ENCODE data around the gene NFU1. TPM values are rescaled to one million over a fixed set of nuclear protein-coding genes. Genes with fewer than 3 reads are reported as not detected.

Gene NFU1
- total and polyA plus RNA-seq, 2 donors (not counting 1 experiment from before 2014, with no cell fraction given) = 57.3 to 62.9 TPM

DNA sequence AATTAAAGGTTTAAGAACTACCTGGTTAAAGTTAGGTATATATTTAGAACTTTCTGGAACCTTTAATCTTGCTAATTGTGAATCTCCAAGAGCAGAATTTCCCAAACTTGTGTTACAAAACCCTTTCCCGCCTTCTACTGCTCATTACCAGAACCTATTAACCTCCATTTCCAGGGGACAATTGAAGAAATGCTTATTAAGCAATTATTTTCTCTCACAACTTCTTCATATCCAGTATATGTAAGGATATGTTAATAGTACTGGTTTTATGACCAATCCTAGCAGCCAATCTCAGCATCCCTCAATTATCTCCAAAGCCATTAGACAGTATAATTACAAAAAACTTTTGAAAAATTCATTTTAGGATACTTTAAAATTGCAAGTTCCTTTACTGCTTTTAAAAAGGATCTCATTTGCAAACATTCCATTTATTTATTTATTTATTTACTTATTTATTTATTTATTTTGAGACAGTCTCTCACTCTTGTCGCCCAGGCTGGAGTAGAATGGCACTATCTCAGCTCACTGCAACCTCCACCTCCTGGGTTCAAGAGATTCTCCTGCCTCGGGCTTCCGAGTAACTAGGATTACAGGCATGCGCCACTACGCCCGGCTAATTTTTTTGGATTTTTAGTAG, 53.9 kb downstream of the NFU1 start:
- H4K20me1 ChIP-seq (ENCODE audit: control insufficient read depth, extremely low read depth, insufficient read depth, low read length) = no peaks in the 10 kb centered on the region
- no peak overlapping the region for H3K4me3 ChIP-seq (replicated peaks in 1 of 4; ENCODE audit: control extremely low read depth in 1 of 4, insufficient read depth in 1 of 4, low read depth in 3 of 4, low read length in 4 of 4)
- H2AFZ ChIP-seq (ENCODE audit: low read length) = no peak overlapping the region
- no peak overlapping the region for H3K9ac ChIP-seq (ENCODE audit: insufficient read depth, low read length)
- H3K27ac ChIP-seq (ENCODE audit: insufficient read depth, low read length) = no peak overlapping the region
- TF ChIP-seq, protein P1, sequence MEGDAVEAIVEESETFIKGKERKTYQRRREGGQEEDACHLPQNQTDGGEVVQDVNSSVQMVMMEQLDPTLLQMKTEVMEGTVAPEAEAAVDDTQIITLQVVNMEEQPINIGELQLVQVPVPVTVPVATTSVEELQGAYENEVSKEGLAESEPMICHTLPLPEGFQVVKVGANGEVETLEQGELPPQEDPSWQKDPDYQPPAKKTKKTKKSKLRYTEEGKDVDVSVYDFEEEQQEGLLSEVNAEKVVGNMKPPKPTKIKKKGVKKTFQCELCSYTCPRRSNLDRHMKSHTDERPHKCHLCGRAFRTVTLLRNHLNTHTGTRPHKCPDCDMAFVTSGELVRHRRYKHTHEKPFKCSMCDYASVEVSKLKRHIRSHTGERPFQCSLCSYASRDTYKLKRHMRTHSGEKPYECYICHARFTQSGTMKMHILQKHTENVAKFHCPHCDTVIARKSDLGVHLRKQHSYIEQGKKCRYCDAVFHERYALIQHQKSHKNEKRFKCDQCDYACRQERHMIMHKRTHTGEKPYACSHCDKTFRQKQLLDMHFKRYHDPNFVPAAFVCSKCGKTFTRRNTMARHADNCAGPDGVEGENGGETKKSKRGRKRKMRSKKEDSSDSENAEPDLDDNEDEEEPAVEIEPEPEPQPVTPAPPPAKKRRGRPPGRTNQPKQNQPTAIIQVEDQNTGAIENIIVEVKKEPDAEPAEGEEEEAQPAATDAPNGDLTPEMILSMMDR (conservative IDR thresholded peaks at IDR 0.05 in 1 of 2, IDR thresholded peaks at IDR 0.05 in 1 of 2; ENCODE audit: low read depth in 1 of 2, low read length in 2 of 2) = no peak
- TF ChIP-seq EZH2 (IDR thresholded peaks at IDR 0.05; ENCODE audit: low read length, missing control alignments) = no peak
- H3K4me2 ChIP-seq (ENCODE audit: extremely low read depth, insufficient read depth, low read length) = no peak overlapping the region
- H3K9me3 ChIP-seq (ENCODE audit: control insufficient read depth, insufficient read depth, low read depth, low read length) = no peaks in the 10 kb centered on the region
- H3K36me3 ChIP-seq (ENCODE audit: control insufficient read depth, insufficient read depth, low read length) = no peaks in the 10 kb centered on the region
- peaks cover 84% of the 10 kb centered on the region for H3K79me2 ChIP-seq (ENCODE audit: control insufficient read depth, insufficient read depth, low read length)
- DNase-seq (ENCODE audit: low read depth in 2 of 2) = no peak
- H3K4me1 ChIP-seq (ENCODE audit: control insufficient read depth, extremely low read depth, insufficient read depth, low read length) = peaks cover 8% of the 10 kb centered on the region
- H3K27me3 ChIP-seq (ENCODE audit: control insufficient read depth, insufficient read depth, low read length) = no peaks in the 10 kb centered on the region

DNA sequence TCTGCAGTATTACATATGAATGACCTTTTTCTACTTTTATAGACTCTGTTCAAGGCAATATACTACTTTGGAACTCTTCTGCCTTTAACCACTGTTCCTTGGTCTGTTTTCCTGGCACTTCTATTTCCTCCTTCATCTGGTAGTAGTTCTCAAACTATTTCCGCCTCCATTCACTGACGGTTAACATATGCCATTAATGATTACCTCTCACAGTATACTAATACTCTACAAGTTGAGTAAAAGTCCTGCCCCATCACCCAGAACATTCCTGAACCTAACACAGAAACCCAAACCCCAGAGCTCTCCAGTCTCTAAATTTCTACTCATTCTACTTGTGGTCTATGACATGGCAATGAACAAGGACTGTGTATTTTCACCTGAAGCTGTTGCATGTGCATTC, 54.7 kb downstream of the NFU1 start:
- Histone ChIP-seq H3K27ac (ENCODE audit: insufficient read depth, low read length) (no peak overlapping the region), H3K4me3 (replicated peaks in 1 of 4; ENCODE audit: control extremely low read depth in 1 of 4, insufficient read depth in 1 of 4, low read depth in 3 of 4, low read length in 4 of 4) (no peak overlapping the region), H3K4me2 (ENCODE audit: extremely low read depth, insufficient read depth, low read length) (no peak overlapping the region), H3K36me3 (ENCODE audit: control insufficient read depth, insufficient read depth, low read length) (no peaks in the 10 kb centered on the region), H3K9ac (ENCODE audit: insufficient read depth, low read length) (no peak overlapping the region), H3K4me1 (ENCODE audit: control insufficient read depth, extremely low read depth, insufficient read depth, low read length) (peaks cover 8% of the 10 kb centered on the region), H3K79me2 (ENCODE audit: control insufficient read depth, insufficient read depth, low read length) (peaks cover 90% of the 10 kb centered on the region), H3K27me3 (ENCODE audit: control insufficient read depth, insufficient read depth, low read length) (no peaks in the 10 kb centered on the region), H3K9me3 (ENCODE audit: control insufficient read depth, insufficient read depth, low read depth, low read length) (no peaks in the 10 kb centered on the region), H2AFZ (ENCODE audit: low read length) (no peak overlapping the region), H4K20me1 (ENCODE audit: control insufficient read depth, extremely low read depth, insufficient read depth, low read length) (no peaks in the 10 kb centered on the region)
- TF ChIP-seq EZH2 (IDR thresholded peaks at IDR 0.05; ENCODE audit: low read length, missing control alignments) = no peak
- TF ChIP-seq, protein P1 (conservative IDR thresholded peaks at IDR 0.05 in 1 of 2, IDR thresholded peaks at IDR 0.05 in 1 of 2; ENCODE audit: low read depth in 1 of 2, low read length in 2 of 2) = no peak
- DNase-seq (ENCODE audit: low read depth in 2 of 2) = no peak

DNA sequence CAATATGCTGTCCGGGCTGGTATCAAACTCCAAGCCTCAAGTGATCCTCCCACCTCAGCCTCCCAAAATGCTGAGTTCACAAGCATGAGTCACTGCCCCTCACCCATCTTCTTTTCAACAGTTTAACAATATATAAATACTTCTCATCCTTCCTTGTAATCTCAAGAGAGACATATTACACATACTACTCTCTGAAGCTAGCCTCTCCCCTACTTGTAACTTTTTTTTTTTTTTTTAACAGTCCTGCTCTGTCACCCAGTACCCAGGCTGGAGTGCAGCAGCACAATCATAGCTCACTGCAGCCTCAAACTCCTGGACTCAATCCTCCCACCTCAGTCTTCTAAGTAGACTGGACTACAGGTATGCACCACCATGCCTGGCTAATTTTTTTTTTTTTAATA, 55.9 kb downstream of the NFU1 start:
- no peak overlapping the region for H3K27ac ChIP-seq (ENCODE audit: insufficient read depth, low read length)
- no peak overlapping the region for H3K4me3 ChIP-seq (replicated peaks in 1 of 4; ENCODE audit: control extremely low read depth in 1 of 4, insufficient read depth in 1 of 4, low read depth in 3 of 4, low read length in 4 of 4)
- no peaks in the 10 kb centered on the region for H3K36me3 ChIP-seq (ENCODE audit: control insufficient read depth, insufficient read depth, low read length)
- no peaks in the 10 kb centered on the region for H3K9me3 ChIP-seq (ENCODE audit: control insufficient read depth, insufficient read depth, low read depth, low read length)
- peak; percentile 38 to 49 for DNase-seq (ENCODE audit: low read depth in 2 of 2)
- H3K79me2 ChIP-seq (ENCODE audit: control insufficient read depth, insufficient read depth, low read length) = peaks cover 91% of the 10 kb centered on the region
- H4K20me1 ChIP-seq (ENCODE audit: control insufficient read depth, extremely low read depth, insufficient read depth, low read length) = no peaks in the 10 kb centered on the region
- H3K4me2 ChIP-seq (ENCODE audit: extremely low read depth, insufficient read depth, low read length) = no peak overlapping the region
- no peak overlapping the region for H3K9ac ChIP-seq (ENCODE audit: insufficient read depth, low read length)
- TF ChIP-seq, protein P1 (conservative IDR thresholded peaks at IDR 0.05 in 1 of 2, IDR thresholded peaks at IDR 0.05 in 1 of 2; ENCODE audit: low read depth in 1 of 2, low read length in 2 of 2) = no peak
- no peak for TF ChIP-seq EZH2 (IDR thresholded peaks at IDR 0.05; ENCODE audit: low read length, missing control alignments)
- H3K27me3 ChIP-seq (ENCODE audit: control insufficient read depth, insufficient read depth, low read length) = no peaks in the 10 kb centered on the region
- H2AFZ ChIP-seq (ENCODE audit: low read length) = no peak overlapping the region
- peaks cover 8% of the 10 kb centered on the region for H3K4me1 ChIP-seq (ENCODE audit: control insufficient read depth, extremely low read depth, insufficient read depth, low read length)
